ENCODE data around the gene CDK2AP2. TPM values are rescaled to one million over a fixed set of nuclear protein-coding genes. Genes with fewer than 3 reads are reported as not detected.

The CDK2AP2 gene
- total RNA-seq, 1 donor from 2014 or later: 17.6 TPM

DNA sequence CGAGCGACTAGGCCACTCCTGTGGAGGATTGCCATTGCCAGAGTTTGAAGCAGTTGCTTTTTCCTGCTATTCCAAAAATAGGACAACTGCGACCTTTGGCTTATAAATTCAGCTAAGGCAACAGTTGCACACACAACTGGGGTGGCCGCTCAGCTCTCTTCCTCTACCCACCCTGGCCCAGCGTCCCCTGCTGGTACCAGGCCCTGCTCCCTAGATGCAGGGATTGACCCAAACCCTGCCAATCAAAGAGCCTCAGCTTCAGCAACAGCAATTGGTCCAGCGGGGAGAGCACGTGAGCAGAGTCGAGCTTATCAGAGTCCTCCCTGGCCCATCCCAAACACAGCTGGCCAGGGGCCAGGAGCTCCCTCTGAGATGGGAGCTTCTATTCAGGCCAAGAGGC is 37.3 kb upstream of the CDK2AP2 start:
- no peak for DNase-seq (ENCODE audit: low spot score in 2 of 2, unreplicated experiment in 2 of 2)
- Mint-ChIP-seq H3K9me3 (no peaks in the 10 kb centered on the region), H3K4me3 (no peak overlapping the region), H3K4me1 (peaks cover 3% of the 10 kb centered on the region), H3K27me3 (ENCODE audit: low read depth) (peaks cover 2% of the 10 kb centered on the region), H3K27ac (no peak overlapping the region), H3K36me3 (no peaks in the 10 kb centered on the region)
- TF ChIP-seq, protein P1, sequence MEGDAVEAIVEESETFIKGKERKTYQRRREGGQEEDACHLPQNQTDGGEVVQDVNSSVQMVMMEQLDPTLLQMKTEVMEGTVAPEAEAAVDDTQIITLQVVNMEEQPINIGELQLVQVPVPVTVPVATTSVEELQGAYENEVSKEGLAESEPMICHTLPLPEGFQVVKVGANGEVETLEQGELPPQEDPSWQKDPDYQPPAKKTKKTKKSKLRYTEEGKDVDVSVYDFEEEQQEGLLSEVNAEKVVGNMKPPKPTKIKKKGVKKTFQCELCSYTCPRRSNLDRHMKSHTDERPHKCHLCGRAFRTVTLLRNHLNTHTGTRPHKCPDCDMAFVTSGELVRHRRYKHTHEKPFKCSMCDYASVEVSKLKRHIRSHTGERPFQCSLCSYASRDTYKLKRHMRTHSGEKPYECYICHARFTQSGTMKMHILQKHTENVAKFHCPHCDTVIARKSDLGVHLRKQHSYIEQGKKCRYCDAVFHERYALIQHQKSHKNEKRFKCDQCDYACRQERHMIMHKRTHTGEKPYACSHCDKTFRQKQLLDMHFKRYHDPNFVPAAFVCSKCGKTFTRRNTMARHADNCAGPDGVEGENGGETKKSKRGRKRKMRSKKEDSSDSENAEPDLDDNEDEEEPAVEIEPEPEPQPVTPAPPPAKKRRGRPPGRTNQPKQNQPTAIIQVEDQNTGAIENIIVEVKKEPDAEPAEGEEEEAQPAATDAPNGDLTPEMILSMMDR (IDR thresholded peaks at IDR 0.05; ENCODE audit: unreplicated experiment): no peak

GRCh38 chr11:67544616-67545242 is 36.8 kb upstream of the CDK2AP2 start:
- TF ChIP-seq, protein P1 (IDR thresholded peaks at IDR 0.05; ENCODE audit: unreplicated experiment): no peak
- H3K27ac Mint-ChIP-seq: no peak overlapping the region
- H3K36me3 Mint-ChIP-seq: no peaks in the 10 kb centered on the region
- peaks cover 3% of the 10 kb centered on the region for H3K4me1 Mint-ChIP-seq
- H3K9me3 Mint-ChIP-seq: no peaks in the 10 kb centered on the region
- no peak overlapping the region for H3K4me3 Mint-ChIP-seq
- no peak for DNase-seq (ENCODE audit: low spot score in 2 of 2, unreplicated experiment in 2 of 2)
- H3K27me3 Mint-ChIP-seq (ENCODE audit: low read depth): peaks cover 2% of the 10 kb centered on the region

GRCh38 chr11:67543585-67543984 is 35.6 kb upstream of the CDK2AP2 start:
- H3K4me3 Mint-ChIP-seq: no peak overlapping the region
- H3K9me3 Mint-ChIP-seq: no peaks in the 10 kb centered on the region
- no peak for DNase-seq (ENCODE audit: low spot score in 2 of 2, unreplicated experiment in 2 of 2)
- H3K4me1 Mint-ChIP-seq: peaks cover 3% of the 10 kb centered on the region
- TF ChIP-seq, protein P1 (IDR thresholded peaks at IDR 0.05; ENCODE audit: unreplicated experiment): no peak
- H3K27ac Mint-ChIP-seq: no peak overlapping the region
- peaks cover 2% of the 10 kb centered on the region for H3K27me3 Mint-ChIP-seq (ENCODE audit: low read depth)
- no peaks in the 10 kb centered on the region for H3K36me3 Mint-ChIP-seq

DNA sequence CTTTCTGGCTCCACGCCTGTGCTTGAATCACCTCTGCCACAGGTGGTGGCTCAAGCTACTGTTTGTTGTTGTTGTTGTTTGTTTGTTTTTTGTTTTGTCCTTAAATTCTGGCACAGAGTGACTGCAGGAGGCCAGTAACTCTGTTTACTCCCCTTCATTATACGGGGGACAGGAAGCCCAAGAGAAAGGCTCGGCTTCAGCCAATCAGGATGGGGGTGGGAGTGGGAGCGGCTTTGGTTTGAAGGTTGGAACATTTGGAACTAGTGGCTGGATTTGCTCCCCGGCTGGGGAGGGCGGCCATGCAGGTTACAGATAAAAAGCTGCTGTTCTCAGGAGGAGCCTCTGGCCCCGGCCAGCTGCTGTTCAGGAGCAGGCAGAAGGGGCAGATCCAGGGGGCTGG is 35.0 kb upstream of the CDK2AP2 start:
- no peak for DNase-seq (ENCODE audit: low spot score in 2 of 2, unreplicated experiment in 2 of 2)
- Mint-ChIP-seq H3K9me3 (no peaks in the 10 kb centered on the region), H3K27me3 (ENCODE audit: low read depth) (peaks cover 2% of the 10 kb centered on the region), H3K4me3 (no peak overlapping the region), H3K27ac (no peak overlapping the region), H3K4me1 (peaks cover 3% of the 10 kb centered on the region), H3K36me3 (no peaks in the 10 kb centered on the region)
- TF ChIP-seq, protein P1 (IDR thresholded peaks at IDR 0.05; ENCODE audit: unreplicated experiment): no peak

DNA sequence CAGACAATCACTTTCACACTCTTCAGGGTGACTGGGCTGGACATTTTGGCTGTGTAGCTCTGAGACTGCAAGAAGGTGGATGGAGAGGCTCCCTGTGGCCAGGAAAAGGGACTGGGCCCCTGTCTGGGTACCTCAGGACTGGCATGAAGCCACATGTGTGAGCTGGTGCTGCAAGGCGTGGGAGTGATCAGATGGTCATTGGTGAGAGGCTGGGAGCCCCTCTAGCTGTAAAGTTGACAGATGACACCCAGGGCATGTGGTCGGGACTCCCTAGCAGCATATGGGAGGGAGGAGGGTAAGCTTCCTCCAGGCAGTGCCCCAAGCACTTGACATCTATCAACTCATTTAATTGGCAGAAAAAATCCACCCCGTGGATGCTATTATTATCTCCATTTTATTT is 34.2 kb upstream of the CDK2AP2 start:
- H3K9me3 Mint-ChIP-seq: no peaks in the 10 kb centered on the region
- H3K27ac Mint-ChIP-seq: no peak overlapping the region
- TF ChIP-seq, protein P1 (IDR thresholded peaks at IDR 0.05; ENCODE audit: unreplicated experiment): no peak
- peaks cover 3% of the 10 kb centered on the region for H3K4me1 Mint-ChIP-seq
- H3K4me3 Mint-ChIP-seq: no peak overlapping the region
- H3K27me3 Mint-ChIP-seq (ENCODE audit: low read depth): peaks cover 2% of the 10 kb centered on the region
- DNase-seq (ENCODE audit: low spot score in 2 of 2, unreplicated experiment in 2 of 2): no peak
- H3K36me3 Mint-ChIP-seq: no peaks in the 10 kb centered on the region

- TF ChIP-seq, protein P1 (IDR thresholded peaks at IDR 0.05; ENCODE audit: unreplicated experiment): no peak
- Mint-ChIP-seq H3K4me3 (no peak overlapping the region), H3K4me1 (peaks cover 3% of the 10 kb centered on the region), H3K27ac (no peak overlapping the region), H3K27me3 (ENCODE audit: low read depth) (no peaks in the 10 kb centered on the region), H3K9me3 (no peaks in the 10 kb centered on the region), H3K36me3 (no peaks in the 10 kb centered on the region)
- DNase-seq (ENCODE audit: low spot score in 2 of 2, unreplicated experiment in 2 of 2): no peak
These were observed 33.2 kb upstream of the CDK2AP2 start for GRCh38 chr11:67541198-67541597.
